HAP-1 (cell line): ENCODE measurements around the gene UBAC1.
A peak's percentile ranks its signal among the peaks of the same experiment; 100 is the strongest.

Experiments
- DNase-seq, 2 experiments: peaks; one replicate each; pipeline ENCODE4 v3.0.0-alpha.2; 2016 to 2020; ENCODE audit warnings: low spot score in 2 of 2
- H3K27me3 ChIP-seq: fragments of 250-450 bp; sonication (Bioruptor Pico); 2 replicates; pipeline ENCODE4 v1.5.1; 2020; ENCODE audit warnings: low read depth, mild to moderate bottlenecking, moderate library complexity
- H3K36me3 ChIP-seq: fragments of 250-450 bp; sonication (Bioruptor Pico); replicated peaks from 2 replicates; pipeline ENCODE4 v1.5.1; 2020; ENCODE audit warnings: mild to moderate bottlenecking
- H3K4me1 ChIP-seq: fragments of 250-450 bp; sonication (Bioruptor Pico); 2 replicates; pipeline ENCODE4 v1.5.1; 2020; ENCODE audit warnings: mild to moderate bottlenecking
- H3K4me3 ChIP-seq: fragments of 250-450 bp; sonication (Bioruptor Pico); 2 replicates; pipeline ENCODE4 v1.5.1; 2020; ENCODE audit warnings: mild to moderate bottlenecking, moderate library complexity
- H3K9me3 ChIP-seq: fragments of 250-450 bp; sonication (Bioruptor Pico); 2 replicates; pipeline ENCODE4 v1.5.1; 2020; ENCODE audit warnings: mild to moderate bottlenecking, moderate library complexity
- in situ Hi-C: fragments of 300-500 bp; cut with MboI; formaldehyde crosslinking; loops from 3 replicates; pipeline ENCODE4 v1.14.3; 2020; ENCODE audit warnings: low sequenced_read_pairs, inconsistent platforms, mixed read lengths

Gene UBAC1, protein sequence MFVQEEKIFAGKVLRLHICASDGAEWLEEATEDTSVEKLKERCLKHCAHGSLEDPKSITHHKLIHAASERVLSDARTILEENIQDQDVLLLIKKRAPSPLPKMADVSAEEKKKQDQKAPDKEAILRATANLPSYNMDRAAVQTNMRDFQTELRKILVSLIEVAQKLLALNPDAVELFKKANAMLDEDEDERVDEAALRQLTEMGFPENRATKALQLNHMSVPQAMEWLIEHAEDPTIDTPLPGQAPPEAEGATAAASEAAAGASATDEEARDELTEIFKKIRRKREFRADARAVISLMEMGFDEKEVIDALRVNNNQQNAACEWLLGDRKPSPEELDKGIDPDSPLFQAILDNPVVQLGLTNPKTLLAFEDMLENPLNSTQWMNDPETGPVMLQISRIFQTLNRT

DNA sequence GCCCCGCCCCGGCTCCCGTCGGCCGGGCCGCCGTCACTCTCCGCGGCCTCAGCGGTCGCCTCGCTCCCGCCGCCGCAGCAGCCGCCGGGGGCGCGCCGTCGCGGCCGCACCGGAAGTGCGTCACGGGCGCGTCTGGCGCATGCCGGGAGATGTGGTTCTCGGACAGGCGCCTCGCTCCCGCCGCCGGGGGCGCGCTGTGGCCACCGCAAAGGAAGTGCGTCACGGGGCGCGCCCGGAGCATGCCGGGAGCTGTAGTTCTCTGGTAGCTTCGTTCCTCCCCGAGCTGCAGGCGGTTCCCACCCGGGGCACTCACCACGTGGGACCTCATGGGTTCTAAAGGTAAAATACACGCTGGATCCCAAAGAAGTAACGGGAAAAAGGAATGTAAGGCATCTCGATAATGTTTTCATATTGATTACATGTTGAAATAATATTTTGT is at the start of gene UBAC1:
Gene UBAC1 (minus strand): TSS at position 97 of the 439 bp plus-strand sequence. CDS start 211 bp downstream, outside the sequence.
- peak within 1 kb of the TSS; percentile 88 for H3K4me3 ChIP-seq
- no peaks in the 10 kb centered on the region for H3K27me3 ChIP-seq
- peak; percentile 91 to 96 for DNase-seq
- H3K9me3 ChIP-seq: no peaks in the 10 kb centered on the region
- in situ Hi-C loops: loop anchor here (5.0 kb wide), 1 partner anchor 151 kb away; no protein-coding TSS in a partner anchor
- H3K36me3 ChIP-seq: no peaks in the 10 kb centered on the region; the same call in 1 of the 2 replicates
- H3K4me1 ChIP-seq: peaks cover 6% of the 10 kb centered on the region; the same call in 1 of the 2 replicates

DNA sequence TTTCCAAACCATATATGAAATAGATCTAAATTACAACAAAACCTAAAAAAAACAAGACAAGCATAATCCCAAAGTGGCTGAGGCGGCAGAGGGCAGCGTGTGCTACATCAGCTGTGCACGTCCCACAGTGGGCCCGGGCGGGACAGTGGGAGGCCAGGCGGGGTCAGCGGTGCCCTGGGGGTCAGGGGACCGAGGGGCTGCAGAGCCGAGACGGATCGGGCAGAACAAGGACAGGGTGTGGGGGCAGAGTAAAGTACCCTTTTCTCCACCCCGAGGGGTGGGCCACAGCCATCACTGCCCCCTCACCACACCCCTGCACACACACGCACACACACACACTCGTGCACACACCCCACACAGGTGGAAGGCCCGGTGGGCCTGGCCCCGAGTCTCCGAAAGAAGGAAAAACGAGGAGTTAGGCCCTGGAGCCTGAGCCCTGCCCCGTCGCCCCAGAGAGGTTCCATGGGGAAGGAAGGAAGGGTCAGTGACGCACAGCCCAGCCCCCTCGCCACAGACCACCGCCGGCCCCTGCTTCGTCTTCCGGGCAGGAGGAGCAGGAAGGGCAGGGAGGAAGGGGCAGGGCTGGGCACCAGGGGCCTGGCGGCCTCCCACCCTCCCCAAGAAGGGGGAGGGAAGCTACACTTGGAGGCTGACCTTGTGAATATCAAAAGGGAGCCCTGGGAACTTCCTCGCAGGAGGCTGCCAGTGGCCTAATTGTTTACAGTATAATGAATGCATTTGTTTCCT is 49.6 kb upstream of the UBAC1 start:
- Histone ChIP-seq H3K36me3 (peaks cover 3% of the 10 kb centered on the region; the same call in 1 of the 2 replicates), H3K9me3 (no peaks in the 10 kb centered on the region), H3K27me3 (no peaks in the 10 kb centered on the region), H3K4me3 (no peak overlapping the region), H3K4me1 (peaks cover 9% of the 10 kb centered on the region)
- in situ Hi-C loops: no loop called here
- no peak for DNase-seq

DNA sequence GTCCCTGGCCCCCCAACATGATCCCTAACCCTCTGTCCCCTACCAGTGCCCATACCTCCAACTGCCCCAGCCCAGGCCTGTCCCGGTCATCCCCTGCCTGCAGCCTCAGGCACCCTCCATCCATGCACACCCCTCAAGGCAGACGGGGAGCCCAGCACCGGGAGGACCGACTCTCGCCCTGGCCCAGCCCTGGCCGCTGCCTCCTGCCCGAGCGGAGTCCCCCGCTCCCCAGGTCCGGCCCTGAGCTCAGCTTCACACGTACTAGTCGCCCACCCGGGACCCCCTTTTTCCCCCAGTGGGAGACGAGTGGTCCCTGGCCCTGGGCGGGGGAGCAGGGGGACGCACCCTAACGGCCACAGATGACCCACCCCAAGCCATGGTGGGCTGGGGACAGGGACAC is 49.0 kb upstream of the UBAC1 start:
- peaks cover 3% of the 10 kb centered on the region; the same call in 1 of the 2 replicates for H3K36me3 ChIP-seq
- H3K4me3 ChIP-seq: no peak overlapping the region
- in situ Hi-C loops: no loop called here
- no peaks in the 10 kb centered on the region for H3K27me3 ChIP-seq
- H3K9me3 ChIP-seq: no peaks in the 10 kb centered on the region
- H3K4me1 ChIP-seq: peaks cover 10% of the 10 kb centered on the region
- DNase-seq: no peak

DNA sequence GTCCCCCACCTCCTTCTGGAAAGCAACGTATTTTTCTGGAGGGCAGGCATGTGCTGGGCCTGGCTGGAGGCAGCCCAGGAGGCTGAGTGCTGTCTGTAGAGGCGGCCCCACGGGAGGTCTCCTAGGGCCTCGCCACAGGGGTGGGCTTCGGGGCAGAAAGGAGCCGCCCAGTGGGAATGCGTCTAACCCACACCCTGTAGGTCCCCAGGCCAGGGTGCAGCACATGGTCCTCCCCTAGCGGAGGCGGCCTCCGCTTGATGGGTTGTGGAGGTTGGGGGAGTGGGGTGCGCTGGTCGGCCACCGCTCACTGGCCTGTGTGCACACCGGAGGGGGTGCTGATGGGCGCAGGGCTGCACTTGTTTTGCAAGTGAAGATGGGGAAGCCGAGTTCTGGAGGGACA is 48.3 kb upstream of the UBAC1 start:
- Histone ChIP-seq H3K4me1 (peaks cover 17% of the 10 kb centered on the region), H3K27me3 (no peaks in the 10 kb centered on the region)

DNA sequence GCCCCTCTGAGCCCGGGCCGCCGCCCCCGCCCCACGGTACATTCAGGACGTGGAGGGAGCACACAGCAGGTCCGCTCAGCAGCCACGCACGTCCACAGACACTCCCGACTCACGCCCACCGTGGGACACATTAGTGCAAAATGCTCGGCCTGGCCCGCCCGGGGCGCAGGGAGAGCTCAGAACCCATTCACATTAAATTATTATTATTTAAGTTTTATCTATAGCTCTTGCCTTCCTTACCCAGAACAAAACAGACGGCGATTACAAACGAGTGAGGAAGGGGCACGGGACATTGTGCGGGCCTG is 47.5 kb upstream of the UBAC1 start:
- Histone ChIP-seq H3K4me1 (peaks cover 24% of the 10 kb centered on the region), H3K27me3 (no peaks in the 10 kb centered on the region), H3K9me3 (no peaks in the 10 kb centered on the region), H3K4me3 (no peak overlapping the region), H3K36me3 (peaks cover 3% of the 10 kb centered on the region; the same call in 1 of the 2 replicates)
- in situ Hi-C loops: no loop called here
- DNase-seq: no peak

More for the DNA sequence above, 48.3 kb upstream of the UBAC1 start:
- in situ Hi-C loops: no loop called here
- DNase-seq: no peak
- no peak overlapping the region for H3K4me3 ChIP-seq
- H3K9me3 ChIP-seq: no peaks in the 10 kb centered on the region
- H3K36me3 ChIP-seq: peaks cover 3% of the 10 kb centered on the region; the same call in 1 of the 2 replicates

DNA sequence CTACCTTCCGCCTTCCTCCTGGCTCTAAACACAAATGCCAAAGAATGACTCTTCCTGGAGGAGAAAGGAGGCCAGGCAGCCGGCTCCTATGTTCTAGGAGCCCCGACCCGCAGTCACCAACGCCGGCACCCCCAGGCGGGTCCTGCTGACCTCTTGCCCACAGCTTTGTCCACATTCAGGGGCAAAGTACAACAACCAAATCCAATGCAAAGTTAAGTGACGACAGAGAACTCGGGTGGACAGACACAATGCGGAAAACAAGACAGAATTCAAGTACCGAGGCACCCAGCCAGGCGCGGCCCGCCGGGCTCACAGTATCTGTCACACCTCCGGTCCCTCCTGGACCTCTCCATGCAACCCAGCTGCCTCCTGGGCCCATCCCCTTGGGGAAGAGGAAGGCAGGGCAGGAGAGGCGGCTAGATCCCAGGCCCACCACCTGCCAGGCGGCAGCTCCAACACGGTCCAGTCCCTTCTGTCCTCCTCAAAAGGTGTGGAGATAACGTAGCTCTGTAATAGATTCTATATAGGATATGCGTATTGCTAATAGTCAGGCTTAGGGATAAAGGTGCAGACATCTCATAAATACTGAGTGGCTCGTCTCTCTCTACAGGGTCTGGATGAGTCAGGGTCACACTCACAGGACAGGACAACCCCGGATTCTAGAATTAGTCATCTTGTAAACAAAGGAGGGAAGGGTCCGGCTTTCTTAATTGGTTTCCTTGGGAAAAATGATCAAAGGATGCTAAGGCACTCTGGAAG is 46.9 kb upstream of the UBAC1 start:
- in situ Hi-C loops: no loop called here
- no peak for DNase-seq
- H3K27me3 ChIP-seq: no peaks in the 10 kb centered on the region
- H3K9me3 ChIP-seq: no peaks in the 10 kb centered on the region
- peaks cover 3% of the 10 kb centered on the region; the same call in 1 of the 2 replicates for H3K36me3 ChIP-seq
- no peak overlapping the region for H3K4me3 ChIP-seq
- peaks cover 24% of the 10 kb centered on the region for H3K4me1 ChIP-seq

DNA sequence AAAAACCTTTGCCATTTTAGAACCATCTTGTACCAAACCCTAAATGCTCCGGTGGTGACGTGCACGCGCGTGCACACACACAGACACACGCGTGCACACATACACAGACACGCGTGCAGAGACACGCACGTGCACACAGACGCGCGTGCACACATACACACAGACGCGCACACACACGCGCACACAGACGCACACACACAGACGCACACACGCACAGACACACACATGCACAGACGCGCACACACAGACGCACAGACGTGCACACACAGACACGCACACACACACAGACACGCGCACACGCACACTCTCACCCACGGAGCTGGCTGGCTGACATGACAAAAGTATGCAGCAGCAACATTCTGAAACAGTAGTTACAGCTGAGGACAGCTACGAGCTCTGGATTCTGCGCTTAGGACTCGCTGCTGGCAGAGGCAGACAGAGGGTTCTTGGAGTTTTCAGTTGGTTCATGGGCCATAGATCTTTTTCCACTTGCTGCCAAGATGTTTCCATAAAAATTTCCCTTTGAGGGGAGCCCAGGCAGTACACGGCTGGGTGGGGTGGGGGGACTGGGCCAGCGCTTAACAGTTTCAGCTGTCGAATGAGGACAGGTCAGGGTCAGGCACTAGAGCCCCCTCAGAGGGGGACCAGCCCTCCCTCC is 46.2 kb upstream of the UBAC1 start:
- no peaks in the 10 kb centered on the region for H3K27me3 ChIP-seq
- H3K36me3 ChIP-seq: peaks cover 3% of the 10 kb centered on the region; the same call in 1 of the 2 replicates
- no peaks in the 10 kb centered on the region for H3K9me3 ChIP-seq
- no peak overlapping the region for H3K4me3 ChIP-seq
- in situ Hi-C loops: no loop called here
- no peak for DNase-seq
- peaks cover 24% of the 10 kb centered on the region for H3K4me1 ChIP-seq

DNA sequence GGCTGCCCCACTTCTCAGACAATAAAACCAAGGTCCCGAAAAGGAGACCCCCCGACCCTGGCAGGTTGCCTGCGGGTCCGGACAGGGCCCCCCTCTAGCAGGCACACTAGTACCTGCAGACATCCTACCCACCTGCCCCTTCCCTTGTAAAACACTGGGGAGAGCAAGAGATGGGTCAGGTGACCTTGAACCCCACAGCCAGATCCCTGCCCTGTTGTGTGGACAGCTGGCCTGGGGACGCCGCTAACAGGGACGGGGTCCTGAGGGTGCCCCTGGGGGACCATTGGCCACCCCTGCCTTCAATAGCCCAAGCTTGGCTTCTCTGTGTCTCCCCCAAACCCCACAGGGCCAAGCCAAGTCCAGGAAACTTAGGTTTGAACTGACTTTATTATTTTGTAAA is 45.0 kb upstream of the UBAC1 start:
- Histone ChIP-seq H3K27me3 (no peaks in the 10 kb centered on the region), H3K4me3 (no peak overlapping the region), H3K4me1 (peaks cover 24% of the 10 kb centered on the region), H3K9me3 (no peaks in the 10 kb centered on the region), H3K36me3 (peaks cover 3% of the 10 kb centered on the region; the same call in 1 of the 2 replicates)
- DNase-seq: no peak
- in situ Hi-C loops: no loop called here

DNA sequence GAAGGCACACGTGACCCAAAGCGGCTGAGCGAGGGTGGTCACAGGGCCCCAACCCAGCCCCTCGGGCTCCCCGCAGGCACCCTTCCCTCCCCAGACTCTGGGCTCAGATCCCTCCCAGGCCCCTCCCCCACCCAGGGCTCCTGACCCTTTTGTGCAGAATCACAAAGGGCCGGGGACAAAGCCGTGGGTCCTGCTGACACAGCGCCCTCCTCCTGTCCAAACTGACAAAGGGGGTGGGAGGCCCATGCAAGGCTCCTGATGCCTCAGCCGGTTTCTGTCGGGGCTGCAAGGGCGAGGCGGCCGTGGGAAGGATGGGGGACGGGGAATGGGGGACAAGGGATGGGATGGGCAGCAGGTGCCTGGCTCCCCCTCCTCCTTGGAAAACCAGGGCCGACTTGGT is 43.5 kb upstream of the UBAC1 start:
- Histone ChIP-seq H3K9me3 (no peaks in the 10 kb centered on the region), H3K4me1 (peaks cover 24% of the 10 kb centered on the region), H3K36me3 (no peaks in the 10 kb centered on the region; the same call in 1 of the 2 replicates), H3K27me3 (no peaks in the 10 kb centered on the region), H3K4me3 (no peak overlapping the region)
- DNase-seq: peak; percentile 73 to 92
- in situ Hi-C loops: no loop called here

DNA sequence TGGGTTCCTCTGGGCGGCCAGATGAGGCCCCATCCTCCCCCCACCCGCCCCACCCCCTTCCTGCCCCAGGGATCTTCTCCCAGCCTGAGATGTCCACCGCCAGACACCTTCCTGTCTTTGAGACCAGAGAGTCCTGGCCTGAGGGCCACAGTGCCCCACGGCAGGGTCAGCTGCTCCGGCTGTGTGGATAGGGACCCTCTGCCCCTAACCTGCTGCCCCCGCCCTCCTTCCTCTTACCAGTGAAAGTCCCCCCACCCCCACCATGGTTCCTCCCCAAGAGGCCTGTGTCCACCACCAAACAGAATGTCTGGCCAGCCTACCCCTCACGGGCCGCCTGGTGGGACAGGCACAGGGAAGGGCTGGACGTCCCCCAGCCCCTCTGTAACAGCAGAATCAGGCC is 43.0 kb upstream of the UBAC1 start:
- Histone ChIP-seq H3K9me3 (no peaks in the 10 kb centered on the region), H3K27me3 (no peaks in the 10 kb centered on the region), H3K4me3 (no peak overlapping the region), H3K4me1 (peaks cover 24% of the 10 kb centered on the region), H3K36me3 (no peaks in the 10 kb centered on the region; the same call in 1 of the 2 replicates)
- no peak for DNase-seq
- in situ Hi-C loops: no loop called here

DNA sequence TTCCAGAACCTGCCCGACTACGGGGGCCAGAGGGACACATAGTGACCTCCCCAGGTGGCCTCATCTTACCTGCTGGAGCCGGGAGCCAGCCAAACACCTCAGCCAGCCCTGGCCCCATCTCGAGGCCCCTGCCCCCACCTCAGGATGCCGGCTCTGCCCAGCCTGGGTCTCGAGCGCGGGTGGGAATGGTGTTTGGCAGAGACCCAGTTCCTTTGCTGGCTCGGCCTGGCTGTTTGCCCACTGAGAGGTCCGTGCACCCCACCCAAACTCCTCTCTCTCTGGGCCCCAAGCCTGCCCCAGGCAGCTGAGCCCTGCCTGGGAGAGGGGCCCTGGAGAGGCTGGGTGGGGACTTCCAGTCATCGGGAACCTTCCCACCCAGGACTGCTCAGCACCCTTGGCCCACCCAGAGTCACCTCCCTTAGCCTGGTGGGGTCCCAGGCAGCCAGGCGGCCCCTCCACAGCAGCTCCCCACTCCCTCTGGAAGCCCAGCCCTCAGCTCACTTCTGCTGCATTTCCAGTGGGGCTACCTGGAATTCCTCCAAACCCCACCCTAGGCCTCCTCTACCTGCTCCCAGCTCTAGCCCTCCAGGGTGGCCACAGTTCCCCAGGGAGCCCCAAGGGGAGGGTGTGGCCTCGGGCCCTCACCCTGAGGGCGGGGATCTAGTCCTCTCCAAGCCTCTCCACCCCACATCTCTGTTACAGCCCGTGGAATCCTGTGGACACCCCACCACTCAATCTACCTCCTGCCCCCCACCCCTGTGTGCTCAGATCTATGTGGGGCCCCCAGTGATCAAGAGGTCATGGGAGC is 42.4 kb upstream of the UBAC1 start:
- Histone ChIP-seq H3K4me3 (no peak overlapping the region), H3K9me3 (no peaks in the 10 kb centered on the region), H3K4me1 (peaks cover 24% of the 10 kb centered on the region), H3K36me3 (no peaks in the 10 kb centered on the region), H3K27me3 (no peaks in the 10 kb centered on the region)
- in situ Hi-C loops: no loop called here
- no peak for DNase-seq

DNA sequence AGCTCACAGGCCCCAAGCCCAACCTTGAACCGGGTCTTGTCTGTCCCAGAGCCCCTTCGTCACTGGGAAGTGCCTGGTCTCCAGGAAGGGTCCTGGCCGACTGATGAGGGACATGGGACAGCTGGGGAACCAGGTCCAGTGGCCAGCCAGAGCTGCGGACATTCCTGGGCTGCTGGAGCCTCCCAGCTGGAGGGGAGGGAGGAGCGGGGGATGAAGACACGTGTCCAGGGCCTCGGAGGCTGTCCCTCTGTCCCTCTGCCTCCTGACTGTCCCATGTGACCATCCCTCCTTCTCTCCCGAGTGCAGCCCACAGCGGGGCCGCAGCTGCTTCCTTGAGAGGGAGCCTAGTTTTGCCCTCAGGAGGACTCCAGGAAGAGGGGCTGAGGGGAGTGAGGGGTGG is 41.7 kb upstream of the UBAC1 start:
- Histone ChIP-seq H3K4me3 (no peak overlapping the region), H3K9me3 (no peaks in the 10 kb centered on the region), H3K27me3 (no peaks in the 10 kb centered on the region), H3K36me3 (no peaks in the 10 kb centered on the region), H3K4me1 (peaks cover 24% of the 10 kb centered on the region)
- DNase-seq: no peak
- in situ Hi-C loops: no loop called here
